Stimulated activated CD4-positive, alpha-beta T cell treated with anti-CD3 and anti-CD28 coated beads, Interleukin-1b, Interleukin-23, amount 100 ng/mL, for 4 hours (primary cell): ENCODE data around the gene ZNF804A.
"Not testable (repeated sequence)": the region's sequence is repeated elsewhere in the genome, so short reads cannot be mapped to it uniquely, and the experiment has no call there.

ENCODE experiments used
- DNase-seq, 2 donors: peaks; one replicate each; pipeline ENCODE4 v3.0.0-alpha.2; 2020; ENCODE audit warnings: low read depth in 2 of 2

ZNF804A gene

DNA sequence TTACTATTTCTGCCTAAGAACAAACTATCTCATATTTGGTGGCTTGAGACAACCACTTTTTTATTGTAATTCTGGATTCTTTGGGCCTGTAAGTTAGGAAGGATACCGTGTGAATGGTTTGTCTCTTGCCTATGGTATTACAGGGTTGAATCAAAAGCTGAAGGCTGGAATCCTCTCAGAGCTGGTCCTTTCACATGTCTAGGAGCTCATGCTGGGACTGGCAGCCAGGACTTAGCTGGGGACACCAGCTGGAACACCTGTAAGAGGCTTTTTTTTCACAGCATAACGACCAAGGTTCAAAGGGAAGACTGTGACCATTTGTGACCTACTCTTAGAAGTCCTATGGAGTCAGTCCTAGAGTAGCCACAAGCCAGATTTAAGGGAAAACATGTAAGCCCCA lies 226.3 kb downstream of the ZNF804A start:
- DNase-seq = no peak

DNA sequence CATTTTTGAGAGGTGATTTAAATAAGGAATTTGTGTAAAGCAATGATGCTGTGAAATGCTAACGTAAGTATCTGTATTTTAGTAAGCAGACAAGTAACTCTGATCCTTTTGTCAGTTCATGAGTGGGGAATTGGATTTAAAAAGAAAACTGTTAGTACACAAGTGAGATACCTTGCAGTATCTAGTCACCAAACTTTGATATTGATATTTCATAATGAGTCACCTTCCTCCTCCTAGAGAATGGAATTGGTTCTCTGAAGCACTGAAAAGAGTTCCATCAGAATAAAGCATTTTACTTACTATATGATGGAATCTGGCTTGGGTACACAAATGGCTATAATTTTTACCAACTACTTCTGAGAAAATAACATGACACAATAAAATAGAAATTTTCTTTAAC lies 232.2 kb downstream of the ZNF804A start:
- no peak for DNase-seq

DNA sequence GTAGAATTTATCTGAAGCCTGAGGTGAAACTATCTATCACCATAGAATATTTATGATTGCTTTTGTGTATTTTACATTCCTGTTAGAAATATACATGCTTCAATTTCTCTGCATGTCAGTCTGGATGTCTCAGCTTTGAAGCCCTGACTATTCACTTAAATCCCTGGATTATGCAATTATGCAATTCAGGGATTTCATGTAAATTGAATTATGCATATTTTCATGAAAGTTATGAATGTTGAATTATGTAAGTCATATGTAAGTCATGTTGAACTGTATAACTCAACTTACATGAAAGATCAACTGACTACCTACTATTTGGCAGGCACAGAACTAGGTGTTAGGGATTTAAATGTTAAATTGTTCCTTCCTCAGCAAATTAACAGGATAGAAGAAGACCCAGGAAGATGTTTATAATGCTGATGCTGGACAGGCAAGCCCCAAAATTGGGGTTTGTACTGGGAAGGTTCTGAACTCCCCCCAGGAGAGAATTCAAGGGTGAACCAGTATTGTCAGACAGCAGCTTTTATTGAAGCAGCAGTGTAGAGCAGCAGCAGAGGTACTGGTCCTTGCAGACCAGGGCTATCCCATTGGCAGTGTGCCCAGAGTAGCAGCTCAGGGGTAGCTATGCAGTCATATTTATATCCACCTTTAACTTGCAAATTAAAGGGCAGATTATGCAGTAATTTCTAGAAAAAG lies 236.5 kb downstream of the ZNF804A start:
- no peak for DNase-seq

DNA sequence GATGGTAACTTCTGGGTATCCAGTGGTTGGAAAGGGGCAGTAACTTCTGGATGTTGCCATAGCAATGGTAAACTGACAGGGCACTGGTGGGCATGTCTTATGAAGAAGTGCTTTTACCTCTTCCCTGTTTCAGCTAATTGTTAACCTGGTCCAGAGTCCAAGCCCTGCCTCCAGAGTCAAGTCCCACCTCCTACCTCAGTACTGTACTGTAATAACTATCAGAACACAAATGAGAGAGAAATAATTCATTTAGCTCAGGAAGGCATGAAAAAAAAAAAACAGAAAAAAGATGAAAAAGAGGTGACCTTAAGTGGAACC lies 237.0 kb downstream of the ZNF804A start:
- DNase-seq = no peak

DNA sequence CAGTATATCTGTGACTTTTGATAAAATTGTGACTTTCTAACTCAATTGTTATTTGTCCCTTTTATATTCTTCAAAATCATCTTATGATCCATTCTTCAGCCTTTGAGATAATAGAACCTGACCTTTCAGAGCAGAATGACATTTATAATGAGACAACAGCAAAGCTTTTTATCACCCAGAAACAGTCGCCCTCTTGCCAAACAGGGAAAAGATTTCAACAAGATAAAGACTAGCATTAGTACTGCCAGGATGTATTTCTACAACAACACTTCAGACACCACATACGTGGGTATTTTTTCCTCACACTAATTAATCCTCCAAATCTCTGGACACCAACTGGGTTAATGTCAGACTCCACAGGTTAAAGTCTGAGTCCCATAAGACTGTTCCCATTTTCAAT lies 249.0 kb downstream of the ZNF804A start:
- no peak for DNase-seq

DNA sequence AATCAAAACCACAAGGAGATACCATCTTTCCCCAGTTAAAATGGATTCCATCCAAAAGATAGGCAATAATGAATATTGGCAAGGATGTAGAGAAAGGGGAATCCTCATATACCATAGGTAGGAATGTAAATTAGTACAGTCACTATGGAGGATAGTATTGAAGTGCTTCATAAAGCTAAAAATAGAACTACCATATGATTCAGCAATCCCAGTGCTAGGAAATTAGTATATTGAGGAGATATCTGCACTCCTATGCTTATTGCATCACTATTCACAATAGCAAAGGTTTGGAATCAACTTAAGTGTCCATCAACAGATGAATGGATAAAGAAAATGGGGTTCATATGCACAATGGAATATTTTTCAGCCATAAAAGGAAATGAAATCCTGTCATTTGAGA lies 251.2 kb downstream of the ZNF804A start:
- no peak for DNase-seq

DNA sequence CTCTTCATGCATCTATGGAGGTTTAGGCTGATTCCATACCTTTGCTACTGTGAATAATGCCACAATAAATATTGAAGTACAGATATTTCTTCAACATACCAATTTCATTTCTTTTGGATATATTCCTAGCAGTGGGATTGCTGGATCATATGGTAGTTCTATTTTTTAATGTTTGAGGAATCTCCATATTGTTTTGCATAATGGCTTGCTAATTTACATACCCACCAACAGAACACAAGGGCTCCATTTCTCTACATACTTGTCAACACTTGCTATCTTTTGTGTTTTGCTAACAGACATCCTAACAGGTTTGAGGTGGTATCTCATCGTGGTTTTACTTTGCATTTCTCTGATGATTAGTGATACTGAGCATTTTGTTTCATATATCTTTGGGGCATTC lies 253.2 kb downstream of the ZNF804A start:
- no peak for DNase-seq

DNA sequence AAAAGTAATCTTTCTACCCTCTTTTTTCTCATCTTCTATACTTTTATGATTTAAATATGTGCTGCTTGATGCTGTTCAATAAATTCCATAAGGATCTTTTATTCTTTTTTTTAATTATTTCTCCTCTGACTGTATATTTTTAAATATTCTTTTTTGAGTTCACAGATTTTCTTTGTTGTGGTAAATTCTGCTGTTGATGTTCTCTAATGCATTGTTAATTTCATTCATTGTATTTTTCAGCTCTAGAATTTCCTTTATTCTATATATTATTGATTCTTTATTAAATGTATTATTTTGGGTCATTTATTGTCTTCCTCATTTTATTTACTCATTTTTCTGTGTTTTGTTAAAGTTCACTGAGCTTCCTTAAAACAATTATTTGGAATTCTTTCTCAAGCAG lies 260.9 kb downstream of the ZNF804A start:
- no peak for DNase-seq

DNA sequence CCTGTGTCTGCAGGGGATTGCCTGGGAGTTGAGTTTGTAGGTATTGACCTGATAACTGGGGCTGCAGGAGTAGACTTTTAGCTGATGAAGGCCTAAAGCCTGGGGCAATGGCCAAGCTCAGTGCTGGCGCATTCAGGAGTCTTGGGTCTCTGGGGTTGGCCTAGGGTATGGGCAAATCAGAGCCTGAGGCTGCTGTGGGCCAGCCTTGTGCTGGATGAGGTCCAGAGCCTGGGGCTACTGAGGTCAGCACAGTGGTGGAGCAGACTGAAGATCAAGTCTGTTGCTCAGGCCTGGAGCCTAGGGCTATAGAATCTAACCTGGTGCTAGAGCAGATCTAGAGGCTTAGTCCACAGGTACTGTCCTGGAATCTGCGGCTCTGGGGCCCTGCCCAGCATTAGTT lies 262.4 kb downstream of the ZNF804A start:
- no peak for DNase-seq

DNA sequence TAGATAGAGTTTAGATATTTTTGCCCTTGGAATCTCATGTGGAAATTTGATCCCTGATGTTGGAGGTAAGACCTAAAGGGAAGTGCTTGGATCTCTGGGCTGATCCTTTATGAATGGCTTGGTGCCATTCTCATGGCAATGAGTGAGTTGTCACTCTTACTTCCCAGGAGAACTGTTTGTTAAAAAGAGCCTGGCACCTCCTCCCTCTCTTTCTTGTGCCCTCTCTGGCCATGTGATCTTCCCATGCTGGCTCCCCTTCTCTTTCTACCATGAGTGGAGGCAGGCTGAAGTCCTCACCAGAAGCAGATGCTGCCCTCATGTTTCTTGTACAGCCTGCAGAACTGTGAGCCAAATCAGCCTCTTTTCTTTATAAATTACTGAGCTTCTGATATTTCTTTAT lies 276.9 kb downstream of the ZNF804A start:
- no peak for DNase-seq

DNA sequence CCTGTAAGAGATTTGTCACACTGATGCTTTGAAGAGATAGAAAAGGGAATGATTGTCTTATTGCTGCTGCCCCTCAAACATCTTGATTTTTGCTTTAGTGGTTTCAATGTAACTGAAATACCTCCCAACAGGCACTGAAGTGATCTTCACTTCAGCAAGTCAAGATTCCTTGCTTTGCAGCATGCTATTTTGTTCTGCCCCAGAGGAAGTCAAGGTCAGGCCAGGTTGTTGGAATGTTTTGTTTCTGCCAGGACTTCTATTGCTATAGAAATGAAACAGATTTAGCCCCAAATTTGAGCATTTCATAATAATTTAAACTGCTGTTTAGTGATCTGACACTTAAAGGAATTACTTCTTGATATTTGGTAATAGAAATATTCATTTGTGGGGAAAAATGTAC lies 277.6 kb downstream of the ZNF804A start:
- no peak for DNase-seq

DNA sequence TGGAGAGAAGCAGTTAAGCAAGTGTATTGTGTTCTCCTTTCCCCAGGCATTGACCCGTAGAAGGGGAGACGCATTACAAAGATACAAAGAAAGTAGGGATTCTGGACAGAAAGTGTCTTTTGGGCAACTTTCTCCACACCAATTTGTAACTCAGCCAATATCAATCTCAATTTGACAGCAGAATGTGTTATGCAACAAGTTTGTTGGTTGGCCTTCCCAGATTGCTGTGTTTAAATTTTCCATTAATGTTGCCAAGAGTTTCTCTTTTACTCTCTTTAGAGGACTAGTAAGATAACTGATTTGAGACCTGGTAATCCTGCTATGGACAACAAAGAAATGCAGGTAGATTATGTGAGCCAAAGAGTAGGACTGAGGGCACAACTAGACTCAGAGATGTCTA lies 279.6 kb downstream of the ZNF804A start:
- DNase-seq = no peak

DNA sequence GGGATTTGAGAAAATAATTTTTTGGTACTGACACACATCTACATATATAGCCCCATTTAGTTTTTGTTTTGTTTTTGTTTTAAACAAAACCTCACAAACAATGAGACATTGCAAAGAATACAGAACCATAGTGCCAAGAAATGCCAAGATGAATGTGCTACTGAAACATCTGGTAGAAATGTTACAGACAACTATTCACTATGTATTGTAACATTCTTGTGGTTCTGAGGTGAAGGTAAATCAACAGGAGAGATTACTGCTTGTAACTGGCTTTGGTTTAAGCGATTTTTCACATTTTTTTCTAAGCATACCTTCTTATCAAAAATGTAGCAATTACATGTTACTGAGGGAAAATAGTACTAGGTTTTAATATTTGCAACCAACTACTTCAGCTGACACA lies 281.3 kb downstream of the ZNF804A start:
- no peak for DNase-seq

DNA sequence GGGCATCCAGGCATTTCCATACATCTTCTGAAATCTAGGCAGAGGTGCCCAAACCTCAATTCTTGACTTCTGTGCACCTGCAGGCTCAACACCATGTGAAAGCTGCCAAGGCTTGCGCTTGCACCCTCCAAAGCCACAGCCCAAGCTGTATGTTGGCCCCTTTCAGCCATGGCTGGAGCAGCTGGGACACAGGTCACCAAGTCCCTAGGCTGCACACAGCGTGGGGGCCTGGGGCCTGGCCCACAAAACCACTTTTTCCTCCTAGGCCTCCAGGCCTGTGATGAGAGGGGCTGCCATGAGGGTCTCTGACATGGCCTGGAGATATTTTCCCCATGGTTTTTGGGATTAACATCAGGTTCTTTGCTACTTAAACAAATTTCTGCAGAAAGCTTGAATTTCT lies 288.3 kb downstream of the ZNF804A start:
- not testable (repeated sequence) for DNase-seq

DNA sequence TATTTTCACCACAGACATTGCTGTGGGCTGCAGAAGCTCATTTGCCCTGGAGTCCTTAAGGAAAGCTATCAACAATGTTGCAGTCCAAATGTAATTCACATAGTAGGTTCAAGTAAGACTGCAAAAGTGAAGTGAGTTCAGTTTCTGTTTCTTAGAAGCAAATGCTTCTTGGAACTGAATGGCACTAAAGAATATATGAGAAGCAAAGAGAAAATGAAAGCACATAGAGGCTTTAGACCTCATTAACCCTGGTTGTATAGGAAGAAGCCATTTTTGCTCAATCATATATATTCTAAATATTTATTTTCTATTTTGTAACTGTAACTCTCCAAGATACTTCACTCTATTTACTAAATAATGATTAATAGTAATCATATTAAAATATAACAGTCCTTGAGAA lies 292.0 kb downstream of the ZNF804A start:
- DNase-seq = no peak

DNA sequence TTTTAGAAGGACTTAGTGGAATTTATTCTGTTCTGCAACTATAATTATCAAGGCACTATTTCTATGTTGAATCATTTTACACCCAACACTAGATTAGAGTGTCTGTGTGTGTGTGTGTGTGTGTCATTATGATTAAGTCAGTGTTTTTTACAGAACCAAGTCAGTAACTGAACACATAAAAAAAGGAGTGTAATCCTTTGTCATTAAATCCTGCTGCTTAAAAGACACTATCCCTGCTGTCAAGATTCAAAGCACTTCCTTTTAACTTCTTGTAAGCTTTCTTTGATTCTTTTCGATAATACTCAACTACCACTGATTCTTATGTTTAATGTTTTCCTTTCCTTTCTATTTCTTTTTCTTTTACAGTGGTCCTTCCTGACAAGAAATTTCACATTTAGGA lies 306.7 kb downstream of the ZNF804A start:
- DNase-seq = no peak

DNA sequence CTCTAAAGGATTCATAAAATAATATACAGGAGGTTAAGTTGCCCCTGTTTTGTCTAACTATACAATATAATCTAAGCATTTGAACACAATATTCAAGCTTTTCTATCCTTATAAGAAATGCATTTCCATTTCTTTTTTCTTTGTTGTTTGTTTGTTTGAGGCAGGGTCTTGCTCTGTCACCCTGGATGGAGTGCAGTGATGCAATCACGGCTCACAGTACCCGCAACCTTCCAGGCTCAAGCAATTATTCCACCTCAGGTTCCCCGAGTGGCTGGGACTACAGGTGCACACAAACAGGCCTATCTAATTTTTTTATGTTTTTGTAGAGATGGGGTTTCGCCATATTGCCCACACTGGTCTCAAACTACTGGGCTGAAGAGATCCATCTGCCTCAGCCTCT lies 307.8 kb downstream of the ZNF804A start:
- DNase-seq = no peak

DNA sequence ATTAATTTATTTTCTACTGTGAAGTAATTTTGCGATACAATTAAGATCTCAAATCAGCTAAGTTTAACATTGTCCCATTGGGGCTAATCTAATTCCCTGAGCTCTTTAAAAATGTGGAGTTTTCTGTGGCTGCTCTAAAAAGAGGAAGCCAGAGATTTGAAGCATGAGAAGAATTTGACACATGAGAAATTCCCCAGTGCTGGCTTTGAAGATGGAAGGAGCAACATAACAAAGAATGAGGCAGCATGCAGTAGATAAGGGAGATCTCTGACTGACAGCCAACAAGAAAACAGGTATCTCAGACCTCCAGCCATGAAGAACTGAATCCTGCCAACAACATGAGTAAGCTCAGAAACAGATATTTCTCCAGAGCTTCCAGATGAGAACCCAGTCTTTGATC lies 308.4 kb downstream of the ZNF804A start:
- no peak for DNase-seq

DNA sequence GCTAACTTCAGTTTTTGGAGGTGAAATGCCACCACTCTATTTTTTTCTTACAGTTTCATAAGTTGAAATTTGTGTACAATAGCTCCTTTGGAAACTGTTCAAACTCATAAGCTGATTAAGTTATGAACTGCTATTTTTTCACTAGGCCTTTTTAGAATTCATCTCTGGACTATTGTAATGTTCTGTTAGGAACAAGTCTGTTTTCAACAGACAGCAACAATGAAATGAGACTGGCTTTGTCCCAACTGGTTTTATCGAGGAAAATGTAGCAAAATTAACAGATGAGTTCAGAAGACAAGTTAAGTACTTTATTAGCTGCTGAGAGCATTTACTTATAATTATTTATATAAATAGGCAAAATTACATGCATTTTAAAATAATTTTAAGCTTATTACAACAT lies 310.6 kb downstream of the ZNF804A start:
- no peak for DNase-seq

DNA sequence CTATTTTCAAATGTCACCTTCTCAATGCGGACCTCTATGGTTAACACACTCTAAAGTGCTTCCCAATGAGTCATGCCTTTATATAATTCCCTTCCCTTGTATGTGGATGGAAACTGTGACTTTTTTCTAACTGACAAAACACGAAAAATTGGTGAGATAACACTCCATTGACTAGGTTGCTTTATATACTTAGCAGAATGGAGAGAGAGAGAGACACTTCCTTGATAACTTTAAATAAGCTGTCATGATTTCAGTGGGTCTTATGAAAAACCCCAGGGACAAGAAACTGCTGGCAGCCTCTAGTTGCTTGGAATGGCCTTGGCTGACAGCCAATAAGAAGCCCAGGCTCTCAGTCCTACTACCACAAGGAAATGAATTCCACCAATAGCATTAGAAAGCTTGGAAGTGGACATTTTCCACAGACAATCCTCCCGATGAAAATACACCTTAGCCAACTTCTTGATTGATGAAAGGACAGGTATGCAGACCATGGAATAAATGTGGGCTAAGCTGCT lies 322.2 kb downstream of the ZNF804A start:
- no peak for DNase-seq

DNA sequence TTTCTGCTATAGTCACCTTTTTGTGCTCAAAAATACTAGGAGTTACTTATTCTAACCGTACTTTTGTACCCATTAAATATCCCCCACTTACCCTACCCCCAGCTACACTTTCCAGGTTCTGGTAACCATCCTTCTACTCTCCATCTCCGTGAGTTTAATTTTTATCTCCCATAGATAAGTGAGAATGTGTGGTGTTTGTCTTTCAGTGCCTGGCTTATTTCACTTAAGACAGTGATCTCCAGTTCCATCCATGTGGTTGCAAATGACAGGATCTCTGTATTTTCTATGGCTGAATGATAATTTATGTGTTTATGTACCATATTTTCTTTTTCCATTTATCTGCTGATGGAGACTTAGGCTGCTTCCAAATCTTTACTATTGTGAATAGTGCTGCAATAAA lies 323.3 kb downstream of the ZNF804A start:
- no peak for DNase-seq

DNA sequence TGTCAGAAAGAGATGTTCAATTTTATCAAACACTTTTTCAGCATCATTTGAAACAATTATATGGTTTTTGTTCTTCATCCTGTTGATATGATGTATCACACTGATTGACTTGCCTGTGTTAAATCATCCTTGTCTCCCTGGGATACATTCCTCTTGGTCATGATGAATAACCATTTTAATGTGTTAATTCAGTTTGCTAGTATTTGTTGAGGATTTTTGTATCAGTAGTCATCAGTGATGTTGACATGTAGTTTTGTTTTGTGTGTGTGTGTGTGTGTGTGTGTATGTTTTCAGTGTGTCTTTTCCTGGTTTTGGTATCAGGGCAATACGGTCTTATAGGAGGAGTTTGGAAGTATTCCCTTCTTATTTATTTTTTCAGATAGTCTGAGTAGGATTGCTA lies 325.4 kb downstream of the ZNF804A start:
- DNase-seq = no peak

DNA sequence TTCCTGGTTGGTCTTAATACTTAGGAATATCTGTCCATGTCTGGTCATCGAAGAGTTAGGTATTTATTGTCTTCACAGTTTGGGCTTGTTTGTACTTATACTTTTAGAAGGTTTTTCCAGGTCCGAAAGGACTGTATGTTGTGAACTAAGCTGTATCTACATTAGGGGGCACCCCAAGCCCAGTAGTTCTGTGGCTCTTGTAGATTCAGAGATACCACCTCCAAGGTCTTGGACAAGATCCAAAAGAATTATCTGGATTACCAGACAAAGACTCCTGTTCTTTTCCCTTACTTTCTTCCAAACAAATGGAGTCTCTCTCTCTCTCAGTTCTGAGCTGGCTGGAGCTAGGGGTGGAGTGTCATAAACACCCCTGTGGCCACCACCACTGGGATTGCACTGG lies 328.7 kb downstream of the ZNF804A start:
- no peak for DNase-seq

DNA sequence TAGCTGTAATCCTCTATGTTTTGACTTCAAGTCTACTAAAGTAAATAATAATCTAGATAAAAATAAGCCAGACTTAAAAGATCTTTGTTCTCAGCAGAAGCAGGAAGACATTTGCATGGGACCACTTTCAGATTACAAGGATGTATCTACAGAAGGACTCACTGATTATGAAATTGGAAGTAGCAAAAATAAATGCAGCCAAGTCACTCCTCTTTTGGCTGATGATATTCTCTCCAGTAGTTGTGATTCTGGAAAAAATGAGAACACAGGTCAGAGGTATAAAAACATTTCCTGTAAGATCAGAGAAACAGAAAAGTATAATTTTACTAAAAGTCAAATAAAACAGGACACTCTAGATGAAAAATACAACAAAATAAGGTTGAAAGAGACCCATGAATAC lies 338.4 kb downstream of the ZNF804A start:
- DNase-seq = no peak
